ENCODE data around the gene BACH1. TPM values are rescaled to one million over a fixed set of nuclear protein-coding genes. Genes with fewer than 3 reads are reported as not detected.

Gene BACH1
- total and polyA plus RNA-seq, 2 of the 8 experiments (the other 6 are each of a cell fraction or from before 2014, with no cell fraction given) = 6.9 to 50.7 TPM

GRCh38 chr21:29299046-29299915 lies 559 bp downstream of the BACH1 start (continued):
- TF ChIP-seq MAX (IDR thresholded peaks at IDR 0.05) (peak; percentile 77), EGR1 (IDR thresholded peaks at IDR 0.05; ENCODE audit: borderline replicate concordance, low read depth, low read length) (no peak), SIRT6 (IDR thresholded peaks at IDR 0.05; ENCODE audit: low read length) (no peak), EZH2 (IDR thresholded peaks at IDR 0.05; ENCODE audit: low read depth, low read length, severe bottlenecking) (no peak)

All from H1 (cell line).